ENCODE data around the gene ANTXR2.

Gene ANTXR2

DNA sequence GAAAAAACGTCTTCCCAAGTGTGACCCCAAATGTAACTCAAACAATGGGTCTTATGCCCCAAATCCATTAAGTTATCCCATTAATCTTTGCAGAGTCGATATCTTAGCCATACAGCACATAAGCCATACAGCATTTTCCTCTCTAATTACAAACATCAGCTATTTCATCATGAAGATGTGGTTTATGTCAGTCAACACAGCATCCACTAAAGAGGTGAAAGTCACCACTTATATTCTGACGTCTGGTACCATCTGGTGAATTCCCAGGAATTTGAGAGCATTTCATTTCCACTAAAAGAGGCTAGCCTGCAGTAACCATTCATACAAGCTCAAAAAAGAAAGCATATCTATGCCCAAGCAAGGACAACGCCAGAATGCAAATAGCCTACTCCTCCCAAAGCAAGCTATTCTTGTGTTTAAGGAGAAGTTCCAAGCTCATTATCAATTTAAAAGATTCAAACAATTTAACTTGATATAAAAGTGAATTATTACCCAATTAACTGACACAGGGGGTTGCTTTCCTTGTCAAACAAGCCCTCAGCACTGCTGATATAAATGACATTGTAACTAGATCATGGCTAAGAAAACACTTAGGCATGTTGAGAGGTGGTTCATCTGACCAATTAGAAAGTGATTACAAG, 203.3 kb downstream of the ANTXR2 start:
- DNase-seq (ENCODE audit: low read depth) = no peak

DNA sequence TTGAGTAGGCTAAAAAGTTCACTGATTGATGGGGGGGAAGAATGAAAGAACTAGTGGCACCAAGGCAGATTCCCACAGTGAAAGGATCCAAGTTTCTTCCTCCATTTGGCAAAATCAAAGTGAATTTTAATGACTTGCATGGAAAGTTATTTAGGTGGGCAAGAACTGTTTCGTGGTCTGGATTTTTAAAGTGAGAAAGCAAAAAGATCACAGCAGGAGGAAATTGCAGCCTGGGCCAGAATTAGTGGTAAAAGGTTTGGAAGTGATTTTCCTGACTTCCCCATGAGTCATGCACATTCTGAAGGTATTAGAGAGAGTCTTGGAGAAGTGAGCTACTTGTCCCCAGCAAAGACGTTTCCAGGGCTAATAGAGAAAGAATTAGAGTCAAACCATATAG, 207.8 kb downstream of the ANTXR2 start:
- no peak for DNase-seq (ENCODE audit: low read depth)

DNA sequence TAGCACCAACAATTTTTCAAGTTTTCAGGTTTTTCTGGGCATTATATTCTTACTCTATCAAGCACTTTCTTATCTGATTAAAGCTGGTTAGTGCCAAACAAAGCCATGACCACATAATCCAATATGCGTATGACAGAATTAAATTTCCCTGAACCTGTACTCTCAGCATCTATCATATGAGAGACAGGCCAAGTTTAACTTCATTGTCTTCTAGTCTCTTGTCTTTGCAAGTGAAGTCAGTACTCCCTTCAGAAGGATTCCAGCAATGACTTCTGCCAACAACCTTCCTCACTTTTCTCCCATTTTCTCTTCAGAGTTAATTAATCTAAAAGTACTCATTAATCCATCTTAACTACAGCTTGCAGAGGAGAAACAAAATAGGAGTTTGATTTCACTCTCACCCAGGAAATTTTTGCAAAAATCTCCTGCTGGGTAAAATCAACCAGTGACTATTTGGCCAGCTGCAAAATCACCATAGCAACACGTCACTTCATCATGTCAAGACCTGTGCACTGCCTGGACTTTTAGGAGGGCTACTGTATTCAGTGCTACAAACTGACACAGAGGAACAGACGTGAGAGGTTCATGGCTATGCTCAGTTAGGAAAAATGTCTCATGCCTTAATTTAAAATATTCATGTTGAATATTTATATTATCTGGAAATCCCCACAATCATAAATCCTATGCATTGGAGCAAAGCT, 208.4 kb downstream of the ANTXR2 start:
- no peak for DNase-seq (ENCODE audit: low read depth)

DNA sequence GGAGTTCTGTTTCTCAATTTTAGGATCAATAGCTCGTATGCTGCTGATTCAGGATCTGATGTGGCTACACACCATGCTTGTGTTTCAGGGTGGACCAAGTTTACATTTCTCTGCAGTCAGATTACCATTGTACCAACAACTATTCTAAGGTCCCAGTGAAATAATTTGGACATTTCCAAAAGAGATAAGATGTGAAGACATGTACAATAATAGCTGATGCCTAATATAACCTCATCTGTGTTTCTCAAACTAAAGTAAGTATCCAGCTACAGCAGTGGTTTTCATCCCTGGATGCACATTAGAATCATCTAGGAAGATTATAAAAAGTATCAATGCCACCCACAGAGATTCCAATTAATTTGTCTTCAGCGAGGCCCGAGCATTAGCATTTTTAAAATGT, 209.7 kb downstream of the ANTXR2 start:
- DNase-seq (ENCODE audit: low read depth) = no peak

DNA sequence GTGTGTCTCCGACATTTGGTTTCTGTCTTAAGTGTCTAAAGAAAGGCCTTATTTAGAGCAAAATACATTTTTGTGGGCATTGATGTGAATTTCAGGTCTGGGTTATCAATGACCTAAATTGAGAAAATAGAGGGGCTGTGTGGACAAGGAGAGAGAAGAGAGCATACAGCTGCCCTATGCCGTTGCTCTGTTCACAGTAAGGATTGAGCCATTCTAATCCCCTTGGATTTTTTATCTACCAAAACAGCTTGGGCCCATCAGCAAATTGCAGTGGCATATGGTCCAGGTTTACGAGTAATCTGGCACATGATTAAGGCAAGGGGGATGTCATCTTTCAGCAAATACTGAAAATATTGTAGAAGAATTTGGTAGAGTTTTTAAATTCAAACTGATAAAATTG, 210.2 kb downstream of the ANTXR2 start:
- no peak for DNase-seq (ENCODE audit: low read depth)

DNA sequence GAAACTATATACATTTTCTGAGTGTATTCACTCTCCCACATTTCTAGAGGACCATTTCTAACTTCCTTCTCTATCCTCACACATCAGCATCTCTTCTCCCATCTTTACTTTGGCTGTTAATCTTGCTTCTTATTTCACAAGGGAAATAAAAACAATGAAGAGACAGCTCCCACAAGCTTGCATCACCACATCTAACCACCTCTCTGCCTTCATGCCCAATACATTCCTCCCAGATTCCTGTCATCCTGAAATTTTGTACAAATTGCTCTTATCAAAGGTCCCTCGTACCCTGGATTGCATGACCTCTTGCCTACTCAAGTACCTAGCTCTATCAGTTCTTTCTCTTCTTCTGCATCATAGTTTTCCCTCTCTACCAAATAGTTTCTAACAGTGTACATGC, 215.2 kb downstream of the ANTXR2 start:
- DNase-seq (ENCODE audit: low read depth) = no peak

DNA sequence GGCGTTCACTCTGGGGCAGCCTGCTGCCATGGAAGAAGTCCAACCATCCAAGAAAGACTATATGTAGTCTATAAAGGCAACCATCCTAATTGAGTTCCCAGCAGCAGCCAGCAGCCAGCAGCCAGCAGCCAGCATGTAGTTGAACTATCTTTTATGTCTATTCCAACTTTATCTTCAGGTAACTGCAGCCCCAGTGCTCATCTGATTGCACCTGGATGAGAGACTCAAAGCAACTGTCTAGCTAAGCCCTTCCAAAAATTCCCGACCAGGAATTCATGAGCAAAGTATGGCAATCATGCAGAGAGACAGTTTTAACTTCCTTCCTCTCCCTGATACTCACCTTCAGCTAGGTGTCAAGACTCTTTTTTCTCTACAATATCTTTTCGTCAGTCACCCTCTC, 216.8 kb downstream of the ANTXR2 start:
- DNase-seq (ENCODE audit: low read depth) = no peak

DNA sequence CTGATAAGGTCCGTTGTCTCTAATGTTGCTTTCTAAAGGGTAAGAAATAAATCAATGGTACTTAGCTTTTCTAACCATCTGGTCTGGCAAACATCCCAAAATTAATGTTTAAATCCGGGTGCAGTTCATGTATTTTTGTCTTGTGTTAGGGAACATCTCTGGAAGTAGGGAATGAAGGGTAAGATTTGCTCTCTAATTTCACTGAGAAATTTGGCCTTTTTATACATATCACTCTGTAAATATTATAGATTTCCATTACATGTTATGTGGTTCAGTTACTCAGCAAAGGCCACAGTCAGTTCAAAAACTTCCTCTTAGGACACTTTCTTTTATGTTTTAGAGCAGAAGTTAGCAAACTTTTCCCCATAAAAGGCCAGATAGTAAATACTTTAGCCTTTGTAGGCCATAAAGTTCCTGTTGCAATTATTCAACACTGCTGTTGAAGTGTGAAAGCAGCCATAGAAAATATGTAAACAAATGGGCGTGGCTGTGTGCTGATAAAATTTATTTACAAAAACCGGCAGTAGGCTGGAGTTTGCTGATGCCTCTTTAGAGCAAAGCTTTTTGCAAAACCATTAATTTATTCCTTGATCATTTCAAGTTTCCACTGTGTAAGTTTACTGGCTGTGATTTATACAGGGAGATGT, 218.1 kb downstream of the ANTXR2 start:
- no peak for DNase-seq (ENCODE audit: low read depth)

DNA sequence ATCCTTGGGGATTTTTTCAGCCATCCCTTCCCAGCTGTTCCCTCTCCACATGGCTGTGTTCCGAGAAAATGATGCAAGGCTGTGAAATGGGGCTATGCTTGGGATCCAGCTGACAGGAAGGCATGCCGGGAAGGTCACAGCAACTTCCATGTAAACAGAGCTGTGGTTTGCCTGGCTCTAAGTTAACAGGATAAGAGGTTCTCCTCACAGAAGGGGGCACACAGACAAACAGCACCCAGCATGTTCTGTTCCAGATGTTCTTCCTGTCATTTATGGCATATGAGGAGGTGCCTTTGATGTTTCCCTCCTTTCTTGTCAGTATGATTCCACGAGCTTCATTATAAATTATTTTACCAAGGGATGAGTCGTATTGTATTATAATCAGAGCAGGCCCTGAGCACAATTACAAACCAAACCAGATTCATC, 220.7 kb downstream of the ANTXR2 start:
- DNase-seq (ENCODE audit: low read depth) = no peak

DNA sequence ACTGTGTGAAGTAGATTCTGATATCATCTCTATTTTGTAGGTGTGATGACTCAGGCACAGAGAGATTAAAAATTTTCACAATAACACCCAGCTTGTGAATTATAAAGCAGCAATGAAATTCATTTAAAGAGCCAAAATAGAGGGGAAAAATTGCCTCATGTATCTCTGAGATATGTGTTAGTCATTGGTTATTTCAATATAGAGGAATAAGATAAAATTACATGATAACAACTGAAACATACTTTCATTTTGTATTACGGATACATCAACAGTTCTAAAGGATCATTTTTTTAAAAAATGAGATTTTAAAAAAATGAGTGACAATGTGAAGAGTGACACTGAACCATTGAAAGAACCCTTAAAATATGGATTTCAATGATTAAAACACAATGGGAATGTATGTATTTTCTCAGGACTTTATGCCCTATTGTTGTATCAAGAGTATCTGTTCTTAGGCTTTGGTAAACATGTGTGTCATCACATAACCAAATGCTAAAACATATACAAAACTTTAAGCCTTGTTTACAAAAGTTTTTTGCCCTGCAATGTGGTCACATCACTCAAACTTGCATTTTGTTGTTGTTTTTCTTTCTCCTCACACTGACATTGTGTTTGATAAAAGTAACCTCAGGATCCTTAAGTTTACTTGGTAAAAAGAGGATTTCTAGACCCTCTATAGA, 221.3 kb downstream of the ANTXR2 start:
- DNase-seq (ENCODE audit: low read depth) = no peak
